ENCODE measurements around the gene SYNM. TPM values are rescaled to one million over a fixed set of nuclear protein-coding genes. Genes with fewer than 3 reads are reported as not detected.

Gene SYNM
- total and polyA plus RNA-seq, 2 experiments from 2014 or later = 0.18 to 0.97 TPM

GRCh38 chr15:99124641-99125040 is 19.8 kb downstream of the SYNM start:
- no peak overlapping the region for H3K9ac ChIP-seq
- DNase-seq = no peak
- H3K4me1 ChIP-seq (ENCODE audit: insufficient read depth) = peaks cover 15% of the 10 kb centered on the region
- no peak overlapping the region for H3K4me3 ChIP-seq
- no peaks in the 10 kb centered on the region for H3K9me3 ChIP-seq (ENCODE audit: low read depth)
- H3K27me3 ChIP-seq (replicated peaks; ENCODE audit: insufficient read depth) = no peaks in the 10 kb centered on the region
- WGBS, 2 experiments (ENCODE audit: low coverage in 1 of 2, low lambda C conversion rate in 2 of 2, missing lambda C conversion rate in 2 of 2) = 97 to 98% methylated on average over 8 of the region's 8 CpGs
- H2AFZ ChIP-seq = peak overlapping the region; percentile 66
- no peaks in the 10 kb centered on the region for H3K36me3 ChIP-seq (ENCODE audit: low read depth)
- in situ Hi-C loops (cut with MboI) = loop anchor here (25.0 kb wide), 1 partner anchor 613 kb away; the partner anchor contains the start of gene LYSMD4
- no peaks in the 10 kb centered on the region for H3K9me2 ChIP-seq (ENCODE audit: insufficient read depth)
- no peaks in the 10 kb centered on the region for H4K20me1 ChIP-seq (ENCODE audit: insufficient read depth)
- peak overlapping the region; percentile 75 for H3K27ac ChIP-seq
- H3K79me2 ChIP-seq (ENCODE audit: insufficient read depth) = no peaks in the 10 kb centered on the region
- H3K4me2 ChIP-seq (ENCODE audit: unreplicated experiment) = peak overlapping the region; percentile 84
- TF ChIP-seq EZH2phosphoT487 (IDR thresholded peaks at IDR 0.05; ENCODE audit: insufficient read depth, low read depth) (no peak), EZH2 (IDR thresholded peaks at IDR 0.05; ENCODE audit: insufficient read depth, poor library complexity, severe bottlenecking) (no peak)
- H3F3A ChIP-seq (ENCODE audit: insufficient read depth) = peaks cover 9% of the 10 kb centered on the region

DNA sequence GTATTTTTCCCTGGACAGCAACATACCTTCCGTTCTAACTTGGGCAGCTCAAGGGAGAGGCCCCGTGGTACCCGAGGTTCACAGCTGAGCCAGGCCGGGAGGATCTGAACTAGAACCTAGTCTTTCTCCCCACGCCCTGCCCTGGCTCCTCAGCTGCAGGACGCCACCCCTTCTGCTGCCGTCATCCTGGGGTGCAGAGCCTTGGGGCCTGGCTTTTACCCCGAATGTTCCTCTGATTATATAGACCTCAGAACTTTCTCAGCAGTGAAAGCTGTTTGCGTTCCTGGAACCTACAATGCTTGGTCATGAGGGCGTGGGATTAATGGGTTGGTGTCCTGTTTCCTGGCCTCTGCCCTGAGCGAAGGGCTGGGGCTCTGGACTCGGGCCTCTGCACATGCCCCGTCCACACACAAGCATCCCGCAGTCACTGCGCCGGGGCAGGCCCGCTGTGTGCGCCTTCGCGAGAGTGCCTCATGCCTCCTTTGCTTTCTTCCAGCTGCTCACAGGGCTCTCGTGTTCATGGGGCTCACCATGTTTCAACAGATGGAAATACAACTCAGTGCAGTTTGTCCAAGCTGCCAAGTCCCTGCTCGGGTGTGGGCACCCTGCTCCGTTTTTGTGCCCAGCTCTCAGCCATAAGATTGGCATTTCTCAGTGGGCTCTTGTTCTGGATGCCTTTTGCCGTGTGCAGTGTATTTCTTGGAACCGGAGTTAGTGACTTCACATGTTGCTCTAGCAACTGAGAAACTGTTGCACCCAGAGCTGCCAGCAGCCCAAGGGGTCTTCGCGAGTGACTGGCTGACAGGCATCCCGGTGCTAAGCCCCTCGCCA is 20.4 kb downstream of the SYNM start:
- Histone ChIP-seq H3K36me3 (ENCODE audit: low read depth) (no peaks in the 10 kb centered on the region), H3K27me3 (replicated peaks; ENCODE audit: insufficient read depth) (no peaks in the 10 kb centered on the region), H3K9me3 (ENCODE audit: low read depth) (no peaks in the 10 kb centered on the region), H2AFZ (no peak overlapping the region), H4K20me1 (ENCODE audit: insufficient read depth) (no peaks in the 10 kb centered on the region), H3F3A (ENCODE audit: insufficient read depth) (peaks cover 9% of the 10 kb centered on the region), H3K4me2 (ENCODE audit: unreplicated experiment) (no peak overlapping the region), H3K9me2 (ENCODE audit: insufficient read depth) (no peaks in the 10 kb centered on the region), H3K9ac (no peak overlapping the region), H3K4me3 (no peak overlapping the region), H3K79me2 (ENCODE audit: insufficient read depth) (no peaks in the 10 kb centered on the region), H3K4me1 (ENCODE audit: insufficient read depth) (peaks cover 15% of the 10 kb centered on the region), H3K27ac (no peak overlapping the region)
- in situ Hi-C loops (cut with MboI) = no loop called here
- DNase-seq = no peak
- TF ChIP-seq EZH2phosphoT487 (IDR thresholded peaks at IDR 0.05; ENCODE audit: insufficient read depth, low read depth) = no peak
- TF ChIP-seq EZH2 (IDR thresholded peaks at IDR 0.05; ENCODE audit: insufficient read depth, poor library complexity, severe bottlenecking) = no peak
- 80 to 82% methylated on average over 29 of the region's 29 CpGs for WGBS, 2 experiments (ENCODE audit: low coverage in 1 of 2, low lambda C conversion rate in 2 of 2, missing lambda C conversion rate in 2 of 2)

DNA sequence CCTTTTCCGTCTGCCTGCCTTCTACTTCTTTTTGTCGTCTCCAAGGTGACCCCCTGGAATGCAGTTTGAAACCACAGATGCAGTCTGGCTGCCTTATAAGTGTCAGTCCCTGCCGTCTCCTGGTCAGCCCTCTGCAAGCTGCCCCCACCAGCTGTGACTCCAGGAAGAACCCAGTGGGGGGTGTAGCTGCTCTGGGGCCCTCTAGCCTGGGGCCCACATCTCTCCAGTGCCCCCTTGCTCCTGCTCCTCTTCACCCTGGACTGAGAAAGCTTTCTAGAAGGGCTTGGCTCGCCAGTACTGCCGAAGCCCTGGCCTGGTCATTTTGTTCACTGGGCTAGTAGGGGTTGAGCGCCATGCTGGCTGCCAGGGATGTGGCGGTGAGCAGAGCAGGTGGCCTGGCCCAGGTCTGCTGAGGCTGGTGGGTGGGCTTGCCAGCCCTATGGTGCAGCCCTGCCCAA is 21.3 kb downstream of the SYNM start:
- H2AFZ ChIP-seq = no peak overlapping the region
- no peaks in the 10 kb centered on the region for H3K79me2 ChIP-seq (ENCODE audit: insufficient read depth)
- in situ Hi-C loops (cut with MboI) = no loop called here
- H3K27me3 ChIP-seq (replicated peaks; ENCODE audit: insufficient read depth) = no peaks in the 10 kb centered on the region
- no peaks in the 10 kb centered on the region for H4K20me1 ChIP-seq (ENCODE audit: insufficient read depth)
- 92 to 94% methylated on average over 7 of the region's 7 CpGs for WGBS, 2 experiments (ENCODE audit: low coverage in 1 of 2, low lambda C conversion rate in 2 of 2, missing lambda C conversion rate in 2 of 2)
- H3K4me2 ChIP-seq (ENCODE audit: unreplicated experiment) = no peak overlapping the region
- H3K27ac ChIP-seq = no peak overlapping the region
- no peaks in the 10 kb centered on the region for H3K9me3 ChIP-seq (ENCODE audit: low read depth)
- H3K4me3 ChIP-seq = no peak overlapping the region
- no peaks in the 10 kb centered on the region for H3K36me3 ChIP-seq (ENCODE audit: low read depth)
- no peak for TF ChIP-seq EZH2 (IDR thresholded peaks at IDR 0.05; ENCODE audit: insufficient read depth, poor library complexity, severe bottlenecking)
- TF ChIP-seq EZH2phosphoT487 (IDR thresholded peaks at IDR 0.05; ENCODE audit: insufficient read depth, low read depth) = no peak
- no peak overlapping the region for H3K9ac ChIP-seq
- H3F3A ChIP-seq (ENCODE audit: insufficient read depth) = peaks cover 9% of the 10 kb centered on the region
- peaks cover 15% of the 10 kb centered on the region for H3K4me1 ChIP-seq (ENCODE audit: insufficient read depth)
- H3K9me2 ChIP-seq (ENCODE audit: insufficient read depth) = no peaks in the 10 kb centered on the region
- DNase-seq = no peak

- Histone ChIP-seq H3K4me3 (no peak overlapping the region), H3K9ac (no peak overlapping the region), H3K4me2 (ENCODE audit: unreplicated experiment) (no peak overlapping the region), H3F3A (ENCODE audit: insufficient read depth) (peaks cover 9% of the 10 kb centered on the region), H3K79me2 (ENCODE audit: insufficient read depth) (no peaks in the 10 kb centered on the region), H3K9me3 (ENCODE audit: low read depth) (no peaks in the 10 kb centered on the region), H3K4me1 (ENCODE audit: insufficient read depth) (peaks cover 15% of the 10 kb centered on the region), H3K27ac (no peak overlapping the region), H3K9me2 (ENCODE audit: insufficient read depth) (no peaks in the 10 kb centered on the region), H2AFZ (no peak overlapping the region), H4K20me1 (ENCODE audit: insufficient read depth) (no peaks in the 10 kb centered on the region), H3K27me3 (replicated peaks; ENCODE audit: insufficient read depth) (no peaks in the 10 kb centered on the region), H3K36me3 (ENCODE audit: low read depth) (no peaks in the 10 kb centered on the region)
- 89 to 96% methylated on average over 3 of the region's 3 CpGs for whole genome bisulfite sequencing, 2 experiments (ENCODE audit: low coverage in 1 of 2, low lambda C conversion rate in 2 of 2, missing lambda C conversion rate in 2 of 2)
- in situ Hi-C loops (cut with MboI) = no loop called here
- TF ChIP-seq EZH2 (IDR thresholded peaks at IDR 0.05; ENCODE audit: insufficient read depth, poor library complexity, severe bottlenecking) (no peak), EZH2phosphoT487 (IDR thresholded peaks at IDR 0.05; ENCODE audit: insufficient read depth, low read depth) (no peak)
- DNase-seq = no peak
Observed at GRCh38 chr15:99126930-99127329, 22.1 kb downstream of the SYNM start.

Measured in GM23248 (cell line).